NCI-H510A treated with DMSO at 0.1 percent for 48 hours (cell line): Measurements from ENCODE around the gene TMEM140.

Experiments
- DNase-seq: peaks from one replicate; lab custom pipeline; 2025; lab: John Stamatoyannopoulos, UW

Gene TMEM140

DNA sequence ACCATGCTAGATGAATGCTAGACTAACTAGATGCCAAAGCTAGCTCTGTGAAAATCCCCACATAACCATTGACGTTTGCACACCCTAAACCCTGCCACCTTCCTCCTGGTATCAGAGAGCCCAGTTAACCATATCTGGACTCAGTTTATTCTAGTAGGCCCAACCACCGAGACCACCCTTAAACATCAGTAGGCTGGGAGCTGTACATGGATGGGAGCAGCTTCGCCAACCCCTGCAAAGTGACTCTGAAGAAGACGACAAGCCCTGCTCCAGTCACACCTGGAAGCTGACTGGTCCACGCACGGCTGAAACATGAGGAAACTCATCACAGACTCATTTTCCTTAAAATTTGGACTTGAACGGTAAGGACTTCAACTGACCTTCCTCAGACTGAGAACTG lies 27.1 kb downstream of the TMEM140 start:
- no peak for DNase-seq

DNA sequence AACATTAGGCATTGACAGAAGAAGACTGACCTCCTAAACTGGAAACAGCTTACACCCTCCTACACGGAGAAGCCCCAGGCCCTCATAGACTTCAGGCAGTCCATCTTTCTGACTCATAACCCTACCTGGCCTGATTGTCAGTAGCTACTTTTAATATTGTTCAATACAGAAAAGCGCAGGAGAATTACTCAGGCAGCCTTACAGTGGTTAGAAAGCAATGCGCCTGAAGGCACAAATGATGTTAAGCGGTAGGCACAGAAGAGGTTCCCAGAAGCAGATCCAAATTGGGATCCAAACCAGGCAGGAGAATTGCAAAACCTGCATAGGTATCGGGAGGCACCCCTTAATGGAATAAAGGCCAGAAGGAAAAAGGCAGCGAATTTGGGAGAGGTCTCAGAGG lies 28.1 kb downstream of the TMEM140 start:
- no peak for DNase-seq

DNA sequence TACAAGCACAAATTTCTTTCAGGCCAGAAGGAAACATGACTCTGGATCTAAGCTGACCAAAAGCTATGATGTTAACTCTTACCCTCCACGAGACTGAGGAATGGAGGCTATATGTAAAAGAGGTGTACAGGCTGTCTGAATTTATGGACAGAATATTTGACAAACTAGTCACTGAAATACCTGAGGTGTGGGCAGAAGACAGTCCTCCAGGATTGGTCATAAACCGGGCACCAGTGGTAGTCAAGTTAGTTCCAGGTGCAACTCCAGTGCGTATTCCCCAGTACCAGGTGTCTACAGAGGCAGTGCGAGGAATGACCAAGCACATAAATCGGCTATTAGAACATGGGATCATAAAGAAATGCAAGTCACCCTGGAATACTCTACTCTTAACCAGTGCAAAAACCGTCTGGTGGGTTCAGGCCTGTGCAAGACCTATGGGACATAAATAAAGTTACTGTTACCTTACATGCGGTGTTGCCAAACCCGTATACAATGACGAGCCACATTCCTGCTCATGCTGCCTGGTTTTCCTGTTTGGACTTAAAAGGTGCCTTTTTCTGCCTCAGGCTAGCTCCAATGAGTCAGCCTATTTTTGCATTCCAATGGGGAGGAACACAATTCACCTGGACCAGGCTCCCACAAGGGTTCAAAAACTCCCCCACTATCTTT lies 29.3 kb downstream of the TMEM140 start:
- DNase-seq, result no peak

DNA sequence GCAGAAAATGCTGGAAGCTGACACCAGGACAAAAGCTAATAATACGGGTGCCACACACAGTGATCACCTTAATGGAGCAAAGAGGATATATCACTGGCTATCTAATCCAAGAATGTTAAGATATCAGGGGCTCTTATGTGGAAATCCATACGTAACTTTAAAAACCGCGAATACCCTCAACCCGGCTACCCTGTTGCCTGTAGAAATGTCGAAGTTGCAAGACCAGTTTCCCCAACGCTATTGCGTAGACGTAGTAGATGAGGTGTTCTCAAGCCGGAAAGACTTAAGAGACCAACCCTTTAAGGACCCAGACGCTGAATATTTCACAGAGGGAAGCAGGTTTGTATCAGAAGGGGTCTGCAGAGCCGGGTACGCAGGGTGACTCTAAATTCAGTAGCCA lies 30.5 kb downstream of the TMEM140 start:
- DNase-seq, result no peak

DNA sequence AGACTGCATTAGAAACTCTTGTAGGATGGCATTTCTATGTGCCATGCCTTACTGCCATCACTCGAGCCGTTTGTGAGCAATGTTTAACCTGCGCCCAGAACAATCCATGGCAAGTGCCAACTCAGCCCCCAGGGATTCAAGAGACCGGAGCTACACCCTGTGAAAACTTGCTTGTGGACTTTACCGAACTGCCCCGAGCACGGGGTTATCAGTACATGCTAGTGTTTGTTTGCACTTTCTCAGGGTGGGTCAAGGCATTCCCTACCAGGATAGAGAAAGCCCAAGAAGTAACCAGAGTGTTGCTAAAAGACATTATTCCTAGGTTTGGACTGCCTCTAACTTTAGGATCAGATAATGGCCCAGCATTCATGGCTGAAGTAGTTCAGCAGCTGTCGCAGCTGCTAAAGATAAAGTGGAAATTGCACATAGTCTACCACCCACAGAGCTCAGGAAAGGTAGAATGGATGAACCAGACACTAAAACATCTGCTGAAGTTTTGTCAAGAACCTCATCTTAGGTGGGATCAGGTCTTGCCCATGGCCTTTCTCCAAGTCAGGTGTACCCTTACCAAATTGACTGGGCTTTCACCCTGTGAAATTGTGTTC lies 31.6 kb downstream of the TMEM140 start:
- DNase-seq, result no peak

DNA sequence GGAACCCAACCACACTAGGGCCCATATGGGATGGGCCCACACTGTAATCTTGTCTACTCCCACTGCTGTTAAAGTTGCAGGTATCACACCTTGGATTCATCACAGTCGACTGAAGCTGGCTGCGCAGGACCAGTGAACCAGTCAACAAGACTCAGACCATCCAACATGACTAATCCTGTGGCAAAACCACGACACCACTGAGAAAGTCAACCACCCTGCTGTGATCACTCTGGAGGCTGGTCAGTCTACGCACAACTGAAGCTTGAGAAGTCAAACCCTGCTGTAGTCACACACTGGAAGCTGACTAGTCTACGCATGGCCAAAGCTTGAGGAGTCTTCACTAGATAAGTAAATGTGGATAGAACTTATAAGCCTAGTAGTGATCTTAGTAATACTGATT lies 32.2 kb downstream of the TMEM140 start:
- no peak for DNase-seq

DNA sequence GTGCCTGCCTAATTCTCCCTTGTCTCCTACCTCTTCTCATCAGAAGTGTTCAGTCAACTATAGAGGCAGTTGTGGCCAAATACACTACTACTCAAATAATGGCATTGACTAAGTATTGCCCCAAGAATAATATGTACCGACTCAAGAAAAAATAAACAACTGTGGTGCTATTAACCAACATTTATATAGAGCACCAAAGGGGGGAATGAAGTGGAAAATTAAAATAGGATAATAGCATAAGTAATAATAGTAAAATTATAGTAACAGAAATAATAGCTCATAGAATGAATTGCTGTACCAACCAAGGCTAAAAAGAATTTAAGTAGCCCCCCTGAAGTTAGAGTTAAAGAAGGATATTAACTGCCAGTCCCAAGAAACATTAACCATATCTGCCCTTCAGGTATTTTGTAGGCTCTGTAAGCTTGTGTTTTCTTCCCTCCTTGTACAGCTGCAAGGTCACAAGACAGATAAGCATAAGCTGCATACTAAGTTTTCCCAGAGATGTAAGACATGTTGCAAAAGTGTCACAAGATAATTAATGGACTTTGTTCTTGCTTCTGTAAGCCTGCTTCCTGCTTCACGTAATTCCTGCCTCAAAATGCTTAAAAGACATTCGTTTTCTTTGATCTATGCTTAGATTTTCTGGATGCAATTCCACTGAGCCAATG lies 33.5 kb downstream of the TMEM140 start:
- no peak for DNase-seq

DNA sequence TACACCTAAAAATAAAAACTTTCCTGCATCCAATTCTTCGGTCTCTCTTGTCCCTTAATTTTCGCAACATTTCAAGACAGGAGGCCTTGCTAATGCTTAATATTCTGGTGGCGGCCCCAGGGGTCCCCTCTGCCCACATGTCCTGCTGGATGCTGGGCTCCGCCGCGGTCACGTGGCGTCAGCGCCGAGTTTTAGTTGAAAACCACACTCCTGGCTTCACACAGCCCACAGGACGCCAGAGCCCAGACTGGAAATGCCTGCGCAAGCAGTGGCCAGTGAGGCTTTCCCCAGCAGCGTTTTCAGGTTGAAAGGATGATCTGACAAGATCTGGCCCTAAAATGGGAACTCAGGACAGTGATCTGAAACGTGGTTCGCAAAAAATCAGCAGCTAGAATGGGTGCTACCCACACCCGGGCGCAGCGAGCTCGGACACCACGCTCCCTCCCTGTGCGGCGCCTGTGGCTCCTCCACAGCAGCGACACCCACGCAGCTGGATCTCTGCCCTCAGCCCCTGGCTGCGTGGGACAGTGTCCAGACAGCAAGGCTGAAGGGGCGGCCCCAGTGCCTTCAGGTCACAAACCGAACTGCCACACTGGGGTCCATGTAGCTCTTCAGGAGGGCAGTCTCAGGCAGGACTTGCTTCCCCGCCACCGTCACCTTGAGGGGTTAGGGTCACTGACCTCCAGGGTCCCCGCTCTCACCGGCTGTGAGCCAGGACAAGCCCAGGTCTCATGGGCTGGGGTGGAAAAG lies 34.2 kb downstream of the TMEM140 start:
- no peak for DNase-seq

DNA sequence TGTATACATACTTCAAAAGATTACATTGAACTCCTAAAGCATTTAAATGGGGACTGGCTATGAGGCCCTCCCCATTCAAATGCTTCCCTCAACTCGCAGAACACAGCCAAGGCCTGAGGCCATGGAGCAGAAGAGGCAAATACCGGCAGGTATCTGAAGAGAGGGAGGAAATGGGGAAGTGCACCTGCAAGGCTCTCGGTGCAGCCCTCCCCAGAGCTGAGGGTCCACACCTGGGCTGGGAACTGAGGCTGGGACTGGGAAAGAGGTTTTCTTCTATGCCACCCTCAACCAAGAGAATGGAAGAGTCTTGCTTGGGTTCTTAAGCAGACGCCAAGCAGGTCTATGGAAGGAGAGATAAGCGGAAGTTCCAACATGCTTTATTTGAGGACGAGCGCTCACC lies 35.6 kb downstream of the TMEM140 start:
- DNase-seq, result no peak

DNA sequence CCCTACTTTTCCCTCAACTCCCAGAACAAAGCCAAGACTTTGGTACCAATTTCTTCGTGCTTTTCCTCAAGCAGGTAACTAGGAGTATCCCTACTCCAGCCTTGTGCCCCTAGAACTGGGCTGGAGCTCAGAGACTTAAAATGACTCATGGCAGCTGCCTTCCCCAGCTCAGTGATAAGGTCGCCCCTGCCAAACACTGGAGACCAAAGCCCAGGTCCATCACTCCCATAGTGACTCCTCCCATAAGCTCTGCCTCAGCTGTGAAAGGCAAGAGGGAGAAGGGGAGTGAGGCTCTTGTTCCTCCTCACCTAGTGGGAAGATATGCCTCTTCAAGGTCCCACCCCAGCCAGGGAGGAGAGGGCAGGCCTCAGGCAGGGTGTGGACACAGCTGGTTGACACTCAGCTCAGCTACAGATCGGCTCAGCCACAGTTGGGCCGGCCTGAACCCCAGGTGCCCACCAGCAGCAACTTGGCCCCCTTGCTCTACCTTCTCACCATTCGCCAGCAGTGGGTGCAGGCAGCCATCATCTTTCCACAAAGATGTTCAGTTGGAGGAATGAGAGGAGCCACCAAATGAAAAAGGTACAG lies 36.5 kb downstream of the TMEM140 start:
- no peak for DNase-seq

DNA sequence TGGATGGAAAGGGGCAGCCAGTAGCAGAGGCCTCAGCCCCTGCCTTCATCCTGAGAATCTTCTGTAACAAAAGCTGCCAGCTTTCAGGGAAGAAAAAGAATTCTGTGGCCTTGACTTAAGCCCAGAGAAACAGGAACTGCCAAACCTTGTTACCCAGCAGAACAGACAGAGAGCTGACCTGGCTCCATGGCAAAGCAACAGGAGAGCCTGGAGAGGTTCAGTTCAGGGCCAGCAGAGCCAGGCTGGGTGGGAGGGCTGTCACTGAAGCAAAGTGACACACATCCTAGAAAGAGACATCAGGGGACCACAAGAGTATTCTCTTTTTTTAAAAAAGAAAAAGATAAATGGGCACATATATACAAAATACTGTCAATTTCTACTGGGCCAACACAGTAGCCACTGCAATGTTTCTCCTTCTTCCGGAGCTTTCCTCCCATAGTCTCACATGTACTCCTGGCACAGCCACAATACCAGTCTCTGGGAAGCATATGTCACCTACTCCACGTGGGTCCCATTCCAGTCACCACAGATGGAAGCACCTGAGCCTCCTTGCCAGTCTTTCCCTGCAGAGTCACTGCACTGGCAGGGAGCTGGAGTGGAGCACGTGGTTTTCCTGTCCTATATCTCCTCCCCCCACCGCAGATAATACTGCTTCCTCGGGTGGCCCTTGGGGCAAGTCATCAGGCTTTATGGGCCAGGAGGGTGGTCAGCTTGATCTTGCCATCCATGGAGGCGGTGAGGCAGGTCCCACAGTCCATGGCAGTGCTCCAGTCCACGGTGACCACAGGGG lies 37.8 kb downstream of the TMEM140 start:
- DNase-seq, result no peak

DNA sequence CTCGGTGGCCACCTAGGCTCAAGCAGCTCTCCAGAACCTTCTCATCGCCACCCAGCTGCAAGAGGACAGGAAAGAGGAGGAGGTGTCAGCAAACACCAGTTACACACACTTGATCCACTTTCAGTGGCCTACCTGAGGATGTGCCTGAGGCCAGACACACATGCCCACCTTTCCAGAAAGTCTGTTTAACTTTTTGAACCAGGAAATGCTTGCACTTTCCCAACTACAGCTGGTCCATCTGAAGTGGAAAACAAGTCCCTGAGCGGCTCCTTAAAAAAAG lies 38.3 kb downstream of the TMEM140 start:
- DNase-seq, result no peak

DNA sequence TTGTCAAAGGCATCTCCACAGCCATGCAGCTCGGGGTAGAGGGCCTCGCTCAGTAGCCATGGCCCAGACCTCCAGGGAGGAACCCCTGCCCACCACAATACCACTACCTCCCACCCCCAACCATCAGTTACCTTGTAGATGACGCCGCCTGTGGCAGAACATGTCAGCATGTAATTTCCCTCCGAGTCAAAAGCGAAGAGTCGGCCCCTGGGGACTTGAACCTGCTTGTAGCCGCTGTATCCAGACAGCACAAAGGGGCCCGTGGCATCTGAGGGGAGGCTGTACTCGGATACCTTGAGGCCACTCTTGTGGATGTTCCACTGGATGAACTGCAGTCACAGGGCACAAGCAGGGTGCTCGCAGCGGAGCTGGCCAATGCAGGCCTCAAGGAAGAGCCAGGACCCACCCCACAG lies 39.0 kb downstream of the TMEM140 start:
- no peak for DNase-seq

DNA sequence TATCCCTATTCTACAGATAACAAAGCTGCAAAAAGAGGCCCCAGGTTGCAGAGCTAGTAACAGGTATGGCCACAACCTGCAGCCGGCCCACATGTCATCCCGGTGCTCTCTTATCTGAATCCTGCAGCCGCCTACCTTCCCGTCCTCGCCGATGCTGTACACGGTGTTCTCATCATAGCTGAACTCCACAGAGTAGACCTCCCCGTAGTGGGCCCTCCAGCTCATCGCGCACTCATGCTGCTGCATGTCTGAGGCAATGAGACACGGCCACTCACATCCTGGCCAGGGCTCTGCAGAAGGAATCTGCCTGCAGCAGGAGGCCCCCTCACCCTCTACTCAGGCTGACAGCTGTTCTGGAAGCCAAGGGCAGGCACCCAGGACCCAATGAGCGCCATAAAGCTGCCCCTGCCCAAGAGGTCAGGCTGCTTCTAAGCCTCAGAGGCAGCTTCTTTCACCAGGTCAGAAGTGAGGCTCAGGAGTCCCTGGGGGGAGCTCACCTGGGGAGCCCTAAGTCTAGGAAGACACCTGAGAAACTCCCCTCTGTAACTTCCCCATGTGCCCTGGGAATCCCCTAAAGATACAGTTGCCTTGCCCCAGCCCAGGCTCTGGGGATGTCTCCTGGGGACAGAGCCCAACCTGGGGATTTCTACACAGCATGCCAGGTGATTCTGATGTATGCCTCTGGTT lies 40.6 kb downstream of the TMEM140 start:
- no peak for DNase-seq

DNA sequence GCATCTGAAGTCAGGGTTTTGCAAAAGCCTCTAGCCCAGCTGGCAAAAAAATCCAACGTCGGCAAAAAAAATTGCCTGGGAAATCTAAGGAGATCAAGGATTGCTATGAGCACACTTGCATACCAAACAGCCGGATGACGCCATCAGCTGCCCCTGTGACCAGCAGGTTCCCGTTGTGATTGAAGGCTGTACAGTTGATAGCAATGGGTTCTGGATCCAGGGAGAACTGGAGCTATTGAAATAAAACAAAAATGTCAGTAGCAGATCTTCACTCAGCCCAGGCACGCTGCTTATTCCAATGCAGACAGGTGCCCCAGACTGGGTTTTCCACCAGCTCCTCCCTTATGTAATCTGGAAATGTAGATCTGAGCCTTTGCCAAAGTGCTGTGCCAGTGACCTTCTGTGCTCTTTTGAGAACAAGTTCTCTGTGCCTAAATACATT lies 41.4 kb downstream of the TMEM140 start:
- DNase-seq, result no peak

DNA sequence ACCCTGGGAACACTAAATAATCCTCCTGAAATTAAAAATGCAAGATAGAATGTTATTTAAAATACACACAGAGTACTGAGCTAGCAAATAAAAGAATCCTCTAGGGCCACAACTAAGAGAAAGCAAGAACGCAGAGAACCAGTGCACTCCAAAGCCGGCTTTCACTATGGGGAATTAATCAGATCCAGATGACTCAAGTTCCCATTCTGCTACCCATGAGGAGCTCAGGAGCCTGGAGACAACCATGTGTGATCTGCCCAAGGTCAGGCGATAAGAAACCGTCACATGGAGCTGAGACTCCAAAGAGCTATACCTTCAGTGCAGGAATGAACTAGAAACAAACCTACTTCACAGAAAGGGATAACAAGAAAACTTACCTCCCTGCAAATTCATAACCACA lies 42.1 kb downstream of the TMEM140 start:
- DNase-seq, result no peak

DNA sequence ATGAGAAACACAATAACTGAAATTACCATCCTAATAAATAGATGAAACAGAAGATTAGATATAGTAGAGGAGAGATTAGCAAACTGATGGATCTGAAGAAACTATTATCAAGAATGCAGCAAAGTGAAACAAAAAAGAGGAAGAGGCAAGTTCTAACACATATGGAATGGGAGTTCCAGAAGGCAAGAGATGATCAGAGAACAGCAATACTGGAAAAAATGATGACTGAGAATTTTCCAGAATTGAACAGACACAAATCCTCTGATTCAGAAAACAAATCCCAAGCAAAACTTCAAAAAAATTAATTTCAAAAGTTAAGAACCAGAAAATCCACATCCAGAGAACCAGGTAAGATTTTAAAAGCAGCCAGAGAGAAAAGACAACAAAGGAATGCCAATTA lies 42.8 kb downstream of the TMEM140 start:
- no peak for DNase-seq

DNA sequence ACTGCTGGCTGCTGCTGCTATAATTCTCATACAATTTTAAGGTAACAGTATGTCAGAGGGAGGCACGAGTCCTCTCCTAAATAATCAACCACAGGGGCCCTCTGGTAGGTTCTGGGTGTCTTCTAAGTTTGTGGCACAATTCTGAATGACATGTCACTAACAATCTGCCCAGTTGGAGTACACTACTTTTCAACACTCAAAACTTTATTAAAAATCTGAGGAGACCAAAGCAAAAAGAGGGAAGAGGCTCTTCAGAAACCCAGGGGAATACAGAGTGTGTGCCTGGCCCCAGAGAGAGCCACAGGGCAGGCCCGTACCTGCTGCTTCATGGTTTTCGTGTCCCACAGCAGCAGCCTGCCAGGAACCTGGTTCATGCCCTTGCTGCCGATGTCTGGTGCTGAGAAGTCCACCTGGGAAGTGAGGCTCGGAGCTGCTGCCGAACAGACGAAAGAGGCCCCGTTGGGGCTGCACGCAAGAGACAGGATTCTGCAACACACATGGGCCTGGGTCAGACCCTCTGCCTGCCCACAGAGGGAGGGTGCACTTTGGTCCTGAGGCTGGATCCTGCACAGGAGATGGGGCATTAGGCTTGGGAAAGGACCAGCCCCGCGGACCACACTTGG lies 45.2 kb downstream of the TMEM140 start:
- DNase-seq, result no peak

DNA sequence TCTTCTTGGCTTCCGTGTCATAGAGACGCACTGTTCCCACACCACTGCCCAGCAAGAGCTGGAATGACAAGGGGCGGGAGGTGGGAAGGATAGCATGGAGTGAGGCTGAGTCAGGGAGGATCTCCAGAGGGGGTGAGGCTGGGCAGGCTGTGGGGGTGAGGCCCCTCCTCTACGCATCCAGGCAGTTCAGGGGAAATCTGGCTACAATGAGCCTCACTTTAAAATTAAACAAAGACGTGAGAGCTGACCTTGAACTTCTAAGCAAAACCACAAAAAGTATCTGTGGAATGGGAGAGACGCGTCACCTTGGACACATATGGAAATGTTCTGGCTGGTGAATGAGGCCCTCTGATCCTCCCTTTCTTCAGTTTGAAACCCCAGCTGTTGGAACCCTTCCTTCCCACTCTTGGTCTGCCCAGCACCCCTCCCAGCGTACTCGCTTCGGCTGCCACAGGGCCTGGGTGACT lies 45.8 kb downstream of the TMEM140 start:
- DNase-seq, result no peak

DNA sequence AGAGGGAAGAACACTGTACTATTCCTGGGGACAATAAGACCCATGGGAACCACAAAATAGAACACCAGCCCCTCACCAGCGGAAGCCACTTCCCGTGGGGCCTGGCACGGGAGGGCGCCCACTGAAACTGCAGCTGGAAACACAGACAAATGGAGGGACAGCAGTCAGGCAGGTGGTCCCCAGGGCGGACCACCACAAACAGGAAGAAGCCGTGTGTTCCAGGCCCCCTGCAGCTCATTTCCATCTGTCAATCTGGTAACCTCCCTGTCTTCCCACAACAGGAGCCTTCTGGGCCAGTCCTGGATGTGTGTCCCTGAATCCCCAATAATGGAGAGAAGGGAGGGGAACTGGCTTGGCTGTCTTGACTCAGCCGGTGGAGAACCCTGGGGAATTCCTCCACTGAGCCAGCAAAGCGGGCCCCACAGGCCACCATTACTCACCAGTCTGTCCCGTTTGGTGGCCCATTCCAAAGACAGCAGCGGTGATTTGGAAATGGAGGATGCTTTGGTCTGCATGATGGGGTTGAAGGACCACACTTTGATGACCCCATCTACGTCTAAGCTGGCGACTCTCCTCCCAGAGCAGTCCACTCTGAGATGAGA lies 46.7 kb downstream of the TMEM140 start:
- no peak for DNase-seq
